Testis (tissue), 3 donors: ENCODE results near the gene ADPRHL1. TPM values are rescaled to one million over a fixed set of nuclear protein-coding genes. Genes with fewer than 3 reads are reported as not detected.

ENCODE experiments used
- DNase-seq: peaks from one replicate; pipeline ENCODE4 v3.0.0-alpha.2; 2019
- H3K27ac ChIP-seq, 2 donors: fragments of 200-600 bp; sonication (generic); one replicate each; pipeline ENCODE4 v1.5.1; 2019
- H3K27me3 ChIP-seq: fragments of 200-600 bp; sonication (generic); one replicate; pipeline ENCODE4 v1.5.1; 2019
- H3K36me3 ChIP-seq: fragments of 200-600 bp; sonication (generic); one replicate; pipeline ENCODE4 v1.5.1; 2017; ENCODE audit warnings: low read depth; ENCODE audit errors: missing control alignments
- H3K4me1 ChIP-seq: fragments of 200-600 bp; sonication (generic); one replicate; pipeline ENCODE4 v1.5.1; 2019
- H3K4me3 ChIP-seq, 2 donors: fragments of 200-600 bp; sonication (generic); one replicate each; pipeline ENCODE4 v1.5.1; 2017 to 2019
- H3K9me3 ChIP-seq: fragments of 200-600 bp; sonication (generic); one replicate; pipeline ENCODE4 v1.5.1; 2017
- POLR2A ChIP-seq: fragments of 450-650 bp; IDR thresholded peaks from one replicate; pipeline ENCODE4 v1.6.1; 2017; ENCODE audit warnings: antibody characterized with exemption, mild to moderate bottlenecking, moderate library complexity
- WGBS, 2 donors: methylation state at CpG; one replicate each; pipeline ENCODE4 v1.1.5; 2018; 5-methylcytosine and 5-hydroxymethylcytosine counted together
- intact Hi-C: fragments of 100-400 bp; cut with DNase I; formaldehyde crosslinking; loops from one replicate; pipeline ENCODE4 v1.15.1; 2023; ENCODE audit warnings: low total_unique reads
- polyA plus RNA-seq: library from polyadenylated mRNA; stranded (reverse); fragments of 350-450 nt; fragmentation: Illumina TruSeq; extraction: RNeasy Lipid Tissue Mini Kit (QIAGEN cat#74804); gene quantifications from one replicate; pipeline ENCODE4 v1.2.3, GENCODE V29; 2014; ENCODE audit warnings: low read depth, low replicate concordance; ENCODE audit not compliant: insufficient read depth
- total RNA-seq, 2 donors: library from RNA; depleted of rRNA; stranded (reverse); fragments of >200 nt; gene quantifications; one replicate each; pipeline ENCODE4 v1.2.3, GENCODE V29; 2016
- TF ChIP-seq, protein P1 (sequence below), 3 experiments: fragments of 450-650 bp in 2 of 3; fragments of 200-600 bp in 1 of 3; sonication (generic) in 1 of 3; IDR thresholded peaks; one replicate each; pipeline ENCODE4 v1.5.1; 2016 to 2019; ENCODE audit warnings: antibody characterized with exemption in 3 of 3, mild to moderate bottlenecking in 2 of 3, moderate library complexity in 1 of 3

ADPRHL1 gene
- total and polyA plus RNA-seq, 3 donors from 2014 or later: 6.2 to 9.3 (median 6.6) TPM

- Histone ChIP-seq H3K27me3 (no peaks in the 10 kb centered on the region), H3K27ac (peak overlapping the region; percentile 83 to 90), H3K4me1 (peaks cover 30% of the 10 kb centered on the region), H3K9me3 (no peaks in the 10 kb centered on the region), H3K36me3 (no peaks in the 10 kb centered on the region), H3K4me3 (peak overlapping the region; percentile 77 to 95)
- DNase-seq: no peak
- intact Hi-C loops: no loop called here
- WGBS, 2 donors: 31 to 56% methylated on average over 9 of the region's 9 CpGs
- TF ChIP-seq POLR2A: no peak
- TF ChIP-seq, protein P1, sequence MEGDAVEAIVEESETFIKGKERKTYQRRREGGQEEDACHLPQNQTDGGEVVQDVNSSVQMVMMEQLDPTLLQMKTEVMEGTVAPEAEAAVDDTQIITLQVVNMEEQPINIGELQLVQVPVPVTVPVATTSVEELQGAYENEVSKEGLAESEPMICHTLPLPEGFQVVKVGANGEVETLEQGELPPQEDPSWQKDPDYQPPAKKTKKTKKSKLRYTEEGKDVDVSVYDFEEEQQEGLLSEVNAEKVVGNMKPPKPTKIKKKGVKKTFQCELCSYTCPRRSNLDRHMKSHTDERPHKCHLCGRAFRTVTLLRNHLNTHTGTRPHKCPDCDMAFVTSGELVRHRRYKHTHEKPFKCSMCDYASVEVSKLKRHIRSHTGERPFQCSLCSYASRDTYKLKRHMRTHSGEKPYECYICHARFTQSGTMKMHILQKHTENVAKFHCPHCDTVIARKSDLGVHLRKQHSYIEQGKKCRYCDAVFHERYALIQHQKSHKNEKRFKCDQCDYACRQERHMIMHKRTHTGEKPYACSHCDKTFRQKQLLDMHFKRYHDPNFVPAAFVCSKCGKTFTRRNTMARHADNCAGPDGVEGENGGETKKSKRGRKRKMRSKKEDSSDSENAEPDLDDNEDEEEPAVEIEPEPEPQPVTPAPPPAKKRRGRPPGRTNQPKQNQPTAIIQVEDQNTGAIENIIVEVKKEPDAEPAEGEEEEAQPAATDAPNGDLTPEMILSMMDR (IDR thresholded peaks at IDR 0.05): no peak
Observed at GRCh38 chr13:113491982-113492381, 38.7 kb upstream of the ADPRHL1 start.

DNA sequence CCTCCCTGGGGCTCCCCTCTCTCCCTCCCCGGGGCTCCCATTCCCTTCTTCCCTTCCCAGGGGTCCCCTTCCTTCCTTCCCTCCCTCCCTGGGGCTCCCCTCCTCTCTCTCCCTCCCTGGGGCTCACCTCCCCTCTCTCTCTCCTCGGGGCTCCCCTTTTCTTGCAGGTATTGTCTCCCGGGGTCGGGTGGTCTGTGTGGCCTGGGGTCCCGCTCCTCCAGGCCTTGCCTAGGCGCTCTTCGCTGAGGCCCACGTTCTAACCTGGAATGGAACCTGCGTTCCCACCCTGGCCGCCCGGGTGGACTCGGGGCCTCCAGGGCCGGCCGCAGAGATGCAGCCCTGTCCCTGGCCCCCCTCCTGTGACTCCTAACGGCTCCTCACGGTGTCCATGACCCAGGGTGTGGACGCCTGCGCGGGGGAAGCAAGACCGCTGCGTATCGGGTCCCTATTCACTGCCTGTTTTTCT, 38.2 kb upstream of the ADPRHL1 start:
- no peak for TF ChIP-seq POLR2A
- TF ChIP-seq, protein P1 (IDR thresholded peaks at IDR 0.05): no peak
- no peaks in the 10 kb centered on the region for H3K9me3 ChIP-seq
- peak overlapping the region; percentile 77 to 95 for H3K4me3 ChIP-seq
- 0 to 1% methylated on average over 12 to 22 of the region's 22 CpGs for WGBS, 2 donors
- H3K27me3 ChIP-seq: no peaks in the 10 kb centered on the region
- H3K27ac ChIP-seq: peak overlapping the region; percentile 83 to 90
- H3K36me3 ChIP-seq: no peaks in the 10 kb centered on the region
- intact Hi-C loops: no loop called here
- peak; percentile 60 for DNase-seq
- H3K4me1 ChIP-seq: peaks cover 30% of the 10 kb centered on the region

DNA sequence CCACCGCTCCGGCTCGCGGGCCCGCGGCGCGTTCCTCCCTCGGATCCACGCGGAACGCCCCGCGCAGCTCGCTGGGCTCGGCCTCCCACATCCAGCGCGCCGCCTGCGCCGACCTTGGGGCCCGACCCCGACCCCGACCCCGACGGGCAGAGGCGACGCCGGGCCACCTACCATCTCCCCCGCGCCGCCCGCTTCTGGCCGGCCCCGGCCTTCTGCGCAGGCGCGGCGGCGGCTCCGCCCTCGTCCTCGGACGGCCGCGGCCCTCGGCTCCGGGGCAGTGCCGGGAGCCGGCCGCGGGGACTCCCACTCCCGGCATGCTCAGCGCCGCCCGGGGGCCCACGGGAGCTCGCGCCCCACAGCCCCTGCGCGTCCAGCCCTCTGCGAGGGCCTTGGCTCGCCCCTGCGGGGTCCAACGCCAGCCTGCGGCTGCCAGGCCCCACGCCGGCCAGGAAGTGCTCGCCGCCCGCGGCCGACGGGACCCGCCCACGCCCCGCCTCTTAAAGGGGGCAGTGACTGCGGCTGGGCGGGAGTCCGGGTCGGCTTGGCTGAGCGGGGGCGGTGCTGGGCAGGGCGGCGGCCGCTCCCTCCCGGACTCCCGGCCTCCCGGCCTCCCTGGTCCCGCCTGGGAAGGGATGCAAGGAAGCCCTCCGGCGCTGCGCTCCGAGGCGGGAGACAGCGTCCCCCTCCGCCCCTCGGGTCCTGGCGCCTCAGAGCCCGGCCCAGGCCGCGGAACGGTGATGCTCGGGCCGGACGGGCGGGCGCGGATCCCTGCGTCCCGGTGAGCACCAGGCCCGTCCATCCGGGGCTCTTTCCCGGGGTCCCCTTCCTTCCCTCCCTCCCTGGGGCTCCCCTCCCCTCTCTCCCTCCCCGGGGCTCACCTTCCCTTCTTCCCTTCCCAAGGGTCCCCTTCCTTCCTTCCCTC, 37.5 kb upstream of the ADPRHL1 start, which contains the start of gene DCUN1D2:
Gene DCUN1D2, minus strand, starts transcription at position 216 of the 922 bp plus-strand sequence. Its CDS starts 42 bp downstream, at position 174.
- Histone ChIP-seq H3K9me3 (no peaks in the 10 kb centered on the region), H3K4me1 (peaks cover 31% of the 10 kb centered on the region), H3K4me3 (peak within 1 kb of the TSS; percentile 77 to 95), H3K27ac (peak within 1 kb of the TSS; percentile 83 to 90), H3K36me3 (no peaks in the 10 kb centered on the region), H3K27me3 (no peaks in the 10 kb centered on the region)
- DNase-seq: peak; percentile 94
- TF ChIP-seq, protein P1 (IDR thresholded peaks at IDR 0.05): no peak
- peak; percentile 28 for TF ChIP-seq POLR2A
- intact Hi-C loops: no loop called here
- 1% methylated on average over 21 to 99 of the region's 115 CpGs for WGBS, 2 donors

DNA sequence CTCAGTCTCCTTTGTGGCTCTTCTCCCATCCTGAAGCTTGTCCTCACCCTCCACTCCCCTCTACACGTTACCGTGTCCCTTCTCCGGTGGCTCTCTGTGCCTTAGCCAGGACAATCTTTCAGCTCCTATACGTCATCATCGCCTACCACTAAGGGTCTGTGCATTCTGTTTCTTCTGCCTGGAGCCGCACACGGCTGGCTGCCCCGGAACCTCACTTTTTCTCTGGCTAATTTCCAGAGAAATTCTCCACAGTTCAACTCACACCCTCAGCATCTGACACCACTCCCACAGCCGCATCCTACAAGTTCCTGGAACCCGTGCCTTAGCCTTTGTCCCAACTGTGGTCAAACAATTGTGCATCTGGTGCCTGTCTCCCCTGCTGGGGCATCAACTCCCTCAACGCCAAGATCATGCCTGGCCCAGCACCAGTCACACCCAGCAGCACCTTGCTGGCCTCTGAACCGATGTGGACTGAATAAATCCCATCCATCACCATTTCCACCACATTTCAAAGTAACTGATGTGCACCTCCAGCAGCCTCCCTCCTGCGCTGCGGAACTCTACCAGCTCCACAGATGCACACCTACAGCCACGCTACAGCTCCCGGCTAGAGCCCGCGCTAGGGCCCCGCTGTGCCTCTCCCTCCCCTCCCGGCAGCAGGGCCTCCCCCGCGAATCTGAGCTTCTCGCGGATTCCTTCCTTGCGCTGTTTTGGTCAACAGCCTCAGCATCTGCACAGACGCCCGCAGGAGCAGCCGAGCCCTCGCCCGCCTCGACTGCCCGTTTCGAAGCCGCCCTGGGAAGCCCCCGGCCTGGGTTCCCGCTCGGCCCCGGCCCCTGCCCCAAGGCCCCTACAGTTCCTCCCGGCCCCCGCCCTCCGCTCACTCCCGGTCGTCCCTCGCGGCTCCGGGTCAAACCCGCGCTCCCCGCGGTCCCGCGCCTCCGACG, 36.5 kb upstream of the ADPRHL1 start:
- Histone ChIP-seq H3K9me3 (no peaks in the 10 kb centered on the region), H3K4me3 (peak overlapping the region; percentile 77 to 95), H3K36me3 (no peaks in the 10 kb centered on the region), H3K4me1 (peaks cover 38% of the 10 kb centered on the region), H3K27me3 (no peaks in the 10 kb centered on the region), H3K27ac (peak overlapping the region; percentile 59 to 90)
- WGBS, 2 donors: 1 to 2% methylated on average over 41 to 53 of the region's 54 CpGs
- intact Hi-C loops: no loop called here
- no peak for TF ChIP-seq POLR2A
- TF ChIP-seq, protein P1 (IDR thresholded peaks at IDR 0.05): no peak
- DNase-seq: peak; percentile 50
